A673 (cell line): Measurements from ENCODE around the gene NR2C2. TPM values are rescaled to one million over a fixed set of nuclear protein-coding genes. Genes with fewer than 3 reads are reported as not detected.

ENCODE experiments used
- BruUV-seq: library from RNA; stranded (reverse); fragments of 400-500 nt; replicated peaks from 2 replicates; lab custom pipeline; 2021; lab: Mats Ljungman, UMichigan
- CTCF ChIA-PET: fragments of 300-600 bp; sonication (Branson Sonifier 250); formaldehyde crosslinking; loops from one replicate; lab custom pipeline; 2022; ENCODE audit warnings: antibody characterized with exemption; lab: Charles Lee
- POLR2A ChIA-PET: fragments of 300-600 bp; sonication (Branson Sonifier 250); formaldehyde crosslinking; loops from one replicate; lab custom pipeline; 2022; ENCODE audit warnings: antibody characterized with exemption; ENCODE audit not compliant: low non-redundant PET; lab: Charles Lee
- DNase-seq: peaks from one replicate; pipeline ENCODE4 v3.0.0-alpha.2; 2015; ENCODE audit warnings: low spot score
- H3K27ac ChIP-seq: fragments of 200-600 bp; sonication (generic); 2 replicates; pipeline ENCODE4 v1.5.1; 2016; ENCODE audit warnings: mixed run types, low read depth, mild to moderate bottlenecking, mixed read lengths, antibody characterized with exemption, low read length; ENCODE audit not compliant: poor library complexity, severe bottlenecking
- H3K27me3 ChIP-seq: fragments of 200-600 bp; sonication (generic); replicated peaks from 2 replicates; pipeline ENCODE4 v1.6.1; 2017; ENCODE audit warnings: mixed run types, low read depth, mild to moderate bottlenecking, mixed read lengths, antibody characterized with exemption, low read length; ENCODE audit not compliant: insufficient read depth, poor library complexity
- H3K36me3 ChIP-seq: fragments of 200-600 bp; sonication (generic); 2 replicates; pipeline ENCODE4 v1.6.1; 2016; ENCODE audit warnings: mixed run types, mild to moderate bottlenecking, mixed read lengths, antibody characterized with exemption, low read length; ENCODE audit not compliant: insufficient read depth, poor library complexity, severe bottlenecking
- H3K4me1 ChIP-seq: fragments of 200-600 bp; sonication (generic); 2 replicates; pipeline ENCODE4 v1.6.1; 2017; ENCODE audit warnings: mixed run types, mild to moderate bottlenecking, mixed read lengths, antibody characterized with exemption, low read length; ENCODE audit not compliant: insufficient read depth, poor library complexity, severe bottlenecking
- H3K4me3 ChIP-seq: fragments of 200-600 bp; sonication (generic); 2 replicates; pipeline ENCODE4 v1.5.1; 2016; ENCODE audit warnings: low read depth, mixed run types, mild to moderate bottlenecking, mixed read lengths, low read length; ENCODE audit not compliant: poor library complexity, severe bottlenecking
- H3K9me3 ChIP-seq: fragments of 200-600 bp; sonication (generic); 2 replicates; pipeline ENCODE4 v1.6.1; 2016; ENCODE audit warnings: mixed run types, low read depth, mild to moderate bottlenecking, mixed read lengths, antibody characterized with exemption, low read length; ENCODE audit not compliant: poor library complexity, severe bottlenecking
- EZH2 ChIP-seq: fragments of 200-600 bp; sonication (generic); IDR thresholded peaks from 2 replicates; pipeline ENCODE4 v1.6.1; 2017; ENCODE audit warnings: borderline replicate concordance, low read depth, mild to moderate bottlenecking, mixed read lengths, antibody characterized with exemption, low read length; ENCODE audit not compliant: poor library complexity, severe bottlenecking
- intact Hi-C: fragments of 100-400 bp; cut with micrococcal nuclease; formaldehyde crosslinking; loops from one replicate; pipeline ENCODE4 v1.10.0; 2022; ENCODE audit not compliant: unreplicated experiment
- total RNA-seq: library from RNA; stranded (reverse); gene quantifications from 2 replicates; pipeline ENCODE4 v1.2.3, GENCODE V29; 2021
- TF ChIP-seq, protein P1 (sequence below): fragments of 300-800, 200-600 bp; sonication (generic); conservative IDR thresholded peaks from 2 replicates; pipeline ENCODE4 v1.5.1; 2017; ENCODE audit warnings: low read depth, mild to moderate bottlenecking, antibody characterized with exemption, low read length, moderate library complexity, mixed read lengths

NR2C2 gene
- total RNA-seq, 1 experiment from 2014 or later: 56.5 TPM

DNA sequence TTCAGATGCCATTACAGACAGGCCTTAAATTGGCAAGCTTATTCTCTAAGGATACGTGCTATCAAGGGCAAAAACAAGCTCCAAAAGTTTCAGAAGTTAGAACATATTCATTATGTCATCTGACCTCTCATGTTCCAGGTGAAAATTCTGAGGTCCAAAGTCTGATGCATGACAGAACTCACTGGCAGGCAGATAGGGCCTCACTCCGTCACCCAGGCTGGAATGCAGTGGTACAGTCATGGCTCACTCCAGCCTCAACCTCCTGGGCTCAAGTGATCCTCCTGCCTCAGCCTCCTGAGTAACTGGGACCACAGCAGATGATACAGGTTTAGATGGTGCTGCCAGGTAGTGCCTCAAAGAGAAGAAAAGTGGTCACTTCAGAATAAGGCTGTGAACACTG is 102.2 kb downstream of the NR2C2 start:
- Histone ChIP-seq H3K4me3 (no peak overlapping the region), H3K36me3 (peaks cover 87% of the 10 kb centered on the region), H3K4me1 (peaks cover 4% of the 10 kb centered on the region), H3K9me3 (no peaks in the 10 kb centered on the region), H3K27me3 (no peaks in the 10 kb centered on the region), H3K27ac (no peak overlapping the region)
- intact Hi-C loops: no loop called here
- ChIA-PET CTCF (no interaction called here), POLR2A (no interaction called here)
- no TSS peak for BruUV-seq
- DNase-seq: no peak
- TF ChIP-seq, protein P1, sequence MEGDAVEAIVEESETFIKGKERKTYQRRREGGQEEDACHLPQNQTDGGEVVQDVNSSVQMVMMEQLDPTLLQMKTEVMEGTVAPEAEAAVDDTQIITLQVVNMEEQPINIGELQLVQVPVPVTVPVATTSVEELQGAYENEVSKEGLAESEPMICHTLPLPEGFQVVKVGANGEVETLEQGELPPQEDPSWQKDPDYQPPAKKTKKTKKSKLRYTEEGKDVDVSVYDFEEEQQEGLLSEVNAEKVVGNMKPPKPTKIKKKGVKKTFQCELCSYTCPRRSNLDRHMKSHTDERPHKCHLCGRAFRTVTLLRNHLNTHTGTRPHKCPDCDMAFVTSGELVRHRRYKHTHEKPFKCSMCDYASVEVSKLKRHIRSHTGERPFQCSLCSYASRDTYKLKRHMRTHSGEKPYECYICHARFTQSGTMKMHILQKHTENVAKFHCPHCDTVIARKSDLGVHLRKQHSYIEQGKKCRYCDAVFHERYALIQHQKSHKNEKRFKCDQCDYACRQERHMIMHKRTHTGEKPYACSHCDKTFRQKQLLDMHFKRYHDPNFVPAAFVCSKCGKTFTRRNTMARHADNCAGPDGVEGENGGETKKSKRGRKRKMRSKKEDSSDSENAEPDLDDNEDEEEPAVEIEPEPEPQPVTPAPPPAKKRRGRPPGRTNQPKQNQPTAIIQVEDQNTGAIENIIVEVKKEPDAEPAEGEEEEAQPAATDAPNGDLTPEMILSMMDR: no peak
- no peak for TF ChIP-seq EZH2

DNA sequence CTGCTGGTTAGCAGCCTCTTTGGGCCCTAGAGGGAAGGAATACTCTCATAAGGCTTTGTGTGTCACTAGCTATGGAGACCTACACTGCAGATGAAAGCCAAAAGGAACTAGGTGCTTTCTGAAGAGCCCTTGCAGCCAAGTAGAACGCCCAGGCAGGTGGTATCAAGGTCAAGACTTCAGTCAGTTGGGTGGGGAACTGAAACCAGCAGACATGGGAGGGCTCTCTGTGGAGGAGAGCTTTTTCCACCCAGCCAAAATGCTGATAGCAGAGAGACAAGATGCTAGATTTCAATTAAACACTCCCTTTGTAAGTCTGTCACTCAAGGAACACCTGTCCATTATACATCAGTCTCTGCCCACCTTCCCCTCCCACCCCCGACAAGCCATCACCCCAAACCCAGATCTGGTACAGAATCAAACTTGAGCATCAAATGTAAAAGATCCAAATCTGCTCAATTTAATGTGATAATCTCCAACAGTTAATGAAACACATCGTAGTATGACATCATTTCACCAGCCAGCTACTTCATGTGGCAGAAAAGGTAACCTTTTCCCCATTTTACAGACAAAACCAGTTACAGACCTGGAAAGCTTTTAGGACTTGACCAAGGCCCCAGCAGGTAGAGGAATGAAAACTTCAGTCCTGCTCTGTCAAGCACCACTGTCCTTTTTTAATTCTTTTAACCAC is 103.2 kb downstream of the NR2C2 start:
- ChIA-PET POLR2A (interaction anchor here (0.5 kb wide), 1 partner anchor 582 kb away, joined by 11 read pairs; no protein-coding TSS in a partner anchor), CTCF (no interaction called here)
- DNase-seq: no peak
- Histone ChIP-seq H3K27me3 (no peaks in the 10 kb centered on the region), H3K27ac (no peak overlapping the region), H3K4me1 (no peaks in the 10 kb centered on the region), H3K36me3 (peaks cover 79% of the 10 kb centered on the region), H3K4me3 (no peak overlapping the region), H3K9me3 (no peaks in the 10 kb centered on the region)
- BruUV-seq: no TSS peak
- TF ChIP-seq EZH2: no peak
- TF ChIP-seq, protein P1: no peak
- intact Hi-C loops: no loop called here

DNA sequence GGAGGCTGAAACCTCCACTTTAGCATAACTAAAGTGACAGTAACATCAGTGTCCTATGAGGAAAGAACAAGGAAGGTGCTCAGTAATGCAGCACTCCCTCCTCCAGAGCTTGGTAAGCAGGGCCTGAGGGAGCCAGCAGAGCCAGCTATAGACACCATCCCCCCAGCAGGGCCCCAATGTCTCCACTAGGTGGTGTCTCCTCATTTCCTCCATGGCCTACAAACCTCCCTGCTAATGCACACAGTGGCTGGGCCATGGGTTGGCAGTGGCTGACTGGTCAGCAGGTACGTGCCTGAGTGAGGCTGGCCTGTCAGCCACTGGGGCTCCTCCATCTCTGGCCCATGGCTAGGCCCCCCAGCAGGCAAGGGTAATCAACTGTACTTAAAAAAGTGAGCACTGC is 104.1 kb downstream of the NR2C2 start:
- Histone ChIP-seq H3K36me3 (peaks cover 72% of the 10 kb centered on the region), H3K9me3 (no peaks in the 10 kb centered on the region), H3K27me3 (no peaks in the 10 kb centered on the region), H3K4me1 (no peaks in the 10 kb centered on the region), H3K4me3 (no peak overlapping the region), H3K27ac (no peak overlapping the region)
- ChIA-PET POLR2A (no interaction called here), CTCF (interaction anchor here (0.5 to 1.0 kb wide), 4 partner anchors 13 to 126 kb away, joined by 3 to 4 read pairs (median 4); partner anchors contain the start of gene MRPS25)
- DNase-seq: peak; percentile 67
- TF ChIP-seq, protein P1: peak; percentile 78
- no peak for TF ChIP-seq EZH2
- no TSS peak for BruUV-seq
- intact Hi-C loops: no loop called here
